Globus pallidus (tissue), 1 donor: Measurements from ENCODE around the gene SH3RF2.
"Not testable (repeated sequence)": the region's sequence is repeated elsewhere in the genome, so short reads cannot be mapped to it uniquely, and the experiment has no call there.

Source experiments
- DNase-seq: peaks from one replicate; pipeline ENCODE4 v3.0.0-alpha.2; 2015; ENCODE audit warnings: low spot score

SH3RF2 gene

DNA sequence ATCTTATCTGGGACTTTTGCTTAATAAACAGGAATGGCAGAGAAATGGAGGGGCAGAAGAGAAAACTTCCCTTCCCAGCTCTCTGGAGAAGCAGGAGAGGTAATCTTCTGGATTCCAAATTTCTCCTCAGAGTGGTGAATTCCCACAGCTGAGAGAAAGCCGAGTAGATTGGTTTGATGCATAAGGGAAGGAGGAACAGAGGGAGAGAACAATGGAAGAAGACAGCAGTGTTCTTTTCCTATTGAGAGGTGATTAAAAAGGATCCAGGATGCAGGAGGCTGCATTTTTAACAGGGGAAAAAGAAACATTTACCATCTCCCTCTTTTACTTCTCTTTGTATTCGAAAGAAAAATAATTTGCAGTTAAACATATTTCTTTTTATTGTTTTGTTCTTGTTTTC is 13.1 kb downstream of the SH3RF2 start:
- no peak for DNase-seq

DNA sequence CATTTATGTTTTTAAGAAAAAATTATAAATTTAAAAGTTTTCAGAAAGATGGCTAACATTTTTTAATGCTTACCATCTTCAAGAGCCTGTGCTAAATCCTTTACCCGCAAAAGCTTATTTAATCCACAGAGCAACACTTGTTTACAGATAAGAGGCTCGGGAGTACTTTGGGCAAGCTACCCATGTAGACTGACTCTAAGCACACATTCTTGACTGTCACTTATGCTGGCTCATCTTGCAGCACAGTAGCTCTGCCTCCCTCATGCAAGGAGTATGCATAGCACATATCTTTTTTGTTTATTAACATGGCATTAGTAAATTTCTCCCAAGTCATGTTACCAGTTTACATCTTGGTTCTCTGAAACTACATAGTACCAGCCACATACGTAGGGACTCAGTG is 14.7 kb downstream of the SH3RF2 start:
- no peak for DNase-seq

DNA sequence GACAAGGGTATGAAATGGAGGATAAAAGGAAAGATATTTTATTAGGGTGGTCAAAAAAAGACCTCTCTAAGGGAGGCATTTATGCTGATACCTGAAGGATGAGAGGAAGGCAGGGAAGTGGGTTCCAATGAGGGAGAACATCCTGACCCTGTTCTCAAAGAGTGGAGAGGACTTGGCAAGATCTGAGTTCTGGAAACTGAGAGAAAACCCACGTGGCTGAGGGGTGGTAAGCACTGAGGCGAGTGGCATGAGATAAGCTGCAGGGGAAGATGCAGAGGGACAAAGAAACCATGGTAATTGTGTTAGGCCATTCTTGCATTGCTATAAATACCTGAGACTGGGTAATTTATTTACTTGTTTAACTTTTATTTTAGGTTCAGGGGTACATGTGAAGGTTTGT is 16.8 kb downstream of the SH3RF2 start:
- no peak for DNase-seq

DNA sequence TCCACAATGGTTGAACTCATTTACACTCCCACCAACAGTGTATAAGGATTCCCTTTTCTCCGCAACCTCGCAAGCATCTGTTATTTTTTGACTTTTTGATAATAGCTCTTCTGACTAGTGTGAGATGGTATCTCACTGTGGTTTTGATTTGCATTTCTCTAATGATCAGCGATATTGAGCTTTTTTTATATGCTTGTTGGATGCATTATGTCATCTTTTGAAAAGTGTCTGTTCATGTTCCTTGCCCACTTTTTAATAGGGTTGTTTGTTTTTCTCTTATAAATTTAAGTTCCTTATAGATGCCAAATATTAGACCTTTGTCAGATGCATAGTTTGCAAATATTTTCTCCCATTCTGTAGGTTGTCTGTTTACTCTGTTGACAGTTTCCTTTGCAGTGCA is 17.8 kb downstream of the SH3RF2 start:
- not testable (repeated sequence) for DNase-seq

DNA sequence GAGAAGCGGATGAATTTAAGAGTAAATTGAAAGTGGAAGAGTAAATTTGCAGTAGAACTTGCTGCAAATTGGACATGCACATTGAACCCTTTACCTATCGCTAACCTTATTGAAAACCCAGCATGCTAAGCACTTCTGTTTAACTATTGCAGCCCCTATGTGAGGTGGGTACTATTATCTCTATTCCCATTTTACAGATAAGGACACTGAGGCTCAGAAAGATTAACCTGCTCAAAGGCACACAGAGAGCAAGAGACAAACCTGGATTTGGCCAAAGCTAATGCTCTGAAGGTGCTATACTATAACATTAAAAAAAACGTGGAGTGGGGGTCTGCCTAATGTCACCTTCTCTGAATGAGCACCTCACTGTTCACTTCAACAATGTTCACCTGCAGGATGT is 21.0 kb downstream of the SH3RF2 start:
- DNase-seq, result no peak

DNA sequence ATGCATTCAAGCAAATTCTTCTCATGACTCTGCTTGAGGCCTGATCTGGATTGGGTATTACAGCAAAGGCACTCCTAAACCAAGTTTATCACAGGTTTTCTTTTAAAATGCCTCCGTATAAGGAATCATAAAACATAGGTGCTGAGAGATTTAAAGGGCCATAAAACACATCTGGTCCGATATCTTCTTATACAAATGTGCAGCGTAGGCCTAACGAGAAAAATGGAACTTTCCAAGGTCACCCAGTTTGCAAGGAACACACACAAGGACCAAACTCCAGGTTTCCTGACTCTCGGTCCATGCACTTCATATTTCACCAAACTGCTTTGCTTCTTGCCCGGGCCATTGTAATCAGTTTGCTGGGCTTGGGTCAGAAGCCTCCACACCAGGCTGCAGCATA is 22.1 kb downstream of the SH3RF2 start:
- DNase-seq, result no peak

DNA sequence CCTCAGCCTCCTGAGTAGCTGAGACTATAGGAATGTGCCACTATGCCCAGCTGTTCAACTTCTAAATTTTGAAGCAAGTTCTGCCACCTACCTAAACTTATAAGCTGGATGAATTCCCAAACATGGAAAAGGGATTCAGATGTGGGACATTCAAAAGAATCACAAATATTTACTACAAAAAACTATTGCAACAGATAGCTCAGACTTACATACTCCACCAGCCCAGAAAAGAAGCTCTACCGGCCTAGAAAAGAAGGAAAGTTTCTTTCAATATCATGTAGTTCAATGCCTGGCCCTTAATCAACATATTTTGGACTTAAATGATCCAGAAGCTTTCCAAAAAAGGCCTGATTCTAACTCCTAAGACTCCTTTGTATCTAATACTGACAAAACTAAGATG is 23.8 kb downstream of the SH3RF2 start:
- no peak for DNase-seq

DNA sequence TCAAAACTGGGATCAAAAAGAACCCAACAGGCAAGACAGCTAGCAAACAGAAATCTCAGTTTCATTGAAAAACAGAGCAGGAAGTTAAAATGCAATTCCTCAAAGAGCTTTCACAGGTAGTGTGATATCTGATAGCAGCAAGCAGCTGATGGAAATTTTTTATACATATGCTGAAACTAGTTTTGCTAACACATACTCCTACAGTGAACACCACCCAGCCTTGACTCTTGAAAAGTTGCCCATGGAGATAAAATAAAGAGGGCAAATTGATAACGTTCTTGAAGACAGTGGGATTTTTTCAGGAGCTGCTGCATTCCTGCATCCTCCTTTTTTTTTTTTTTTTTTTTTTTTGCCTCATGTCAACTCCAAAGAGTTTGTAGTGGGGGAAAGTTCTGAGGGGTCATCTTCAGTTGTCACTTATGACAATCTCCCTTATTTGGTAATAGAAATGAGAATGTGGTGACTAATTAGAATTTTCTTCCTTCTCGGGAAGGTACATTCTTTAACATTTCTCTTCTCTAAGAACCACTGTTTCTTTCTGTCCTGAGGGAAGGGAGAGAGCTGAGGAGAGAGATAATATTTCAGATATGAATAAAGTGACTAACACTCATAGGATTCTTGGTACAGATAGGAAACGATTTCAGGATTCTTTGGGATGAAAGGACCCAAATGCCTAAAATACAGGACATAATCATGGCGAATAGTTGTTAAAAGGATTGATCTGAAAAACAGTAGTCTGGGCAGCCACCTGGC is 24.6 kb downstream of the SH3RF2 start:
- DNase-seq, result no peak

DNA sequence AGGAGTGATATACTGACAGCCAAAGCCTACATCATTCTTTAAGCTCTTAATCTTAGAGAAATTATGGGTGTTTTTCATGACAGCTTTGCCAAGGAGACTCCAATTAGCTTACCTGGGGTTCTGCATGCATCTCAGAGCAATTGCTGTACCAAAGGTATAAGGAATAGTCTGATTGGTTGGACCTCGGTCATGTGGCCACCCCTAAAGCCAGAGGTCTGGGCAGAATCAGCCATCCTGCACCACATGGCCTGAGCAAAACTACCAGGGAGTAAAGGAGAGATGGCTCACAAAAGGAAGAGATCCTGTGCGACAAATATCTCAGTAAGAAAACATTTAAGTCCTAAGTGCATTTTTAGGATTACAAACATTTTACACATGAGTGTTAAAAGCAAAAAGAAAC is 25.6 kb downstream of the SH3RF2 start:
- no peak for DNase-seq

DNA sequence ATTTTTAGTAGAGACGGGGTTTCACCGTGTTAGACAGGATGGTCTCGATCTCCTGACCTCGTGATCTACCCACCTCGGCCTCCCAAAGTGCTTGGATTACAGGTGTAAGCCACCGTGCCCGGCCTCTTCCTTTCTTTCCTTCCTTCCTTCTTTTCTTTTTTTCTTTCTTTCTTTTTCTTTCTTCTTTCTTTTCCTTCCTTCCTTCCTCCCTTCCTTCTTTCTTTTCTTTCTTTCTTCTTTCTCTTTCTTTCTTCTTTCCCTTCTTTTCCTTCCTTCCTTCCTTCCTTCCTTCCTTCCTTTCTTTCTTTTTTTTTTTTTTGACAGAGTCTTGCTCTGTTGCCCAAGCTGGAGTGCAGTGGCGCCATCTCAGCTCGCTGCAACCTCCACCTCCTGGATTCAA is 27.6 kb downstream of the SH3RF2 start:
- DNase-seq, result not testable (repeated sequence)

DNA sequence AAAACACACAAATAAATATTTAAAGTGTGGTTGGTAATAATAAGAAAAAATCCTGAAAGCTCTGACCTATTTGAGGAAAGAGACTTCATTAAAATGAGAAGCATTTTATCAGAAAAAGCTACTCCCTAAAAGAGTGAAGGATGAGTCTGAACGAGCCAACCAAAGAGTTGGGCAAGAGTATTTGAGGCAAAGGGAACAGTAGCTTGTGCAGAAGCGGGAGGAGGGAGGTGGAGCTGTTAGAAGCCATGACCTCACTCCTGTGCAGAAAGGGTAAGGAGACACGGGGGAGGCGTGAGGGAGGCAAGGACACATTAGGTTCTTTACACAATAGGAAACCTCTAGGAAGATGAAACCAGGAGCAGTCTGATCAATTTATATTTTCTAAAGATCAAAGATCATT is 29.4 kb downstream of the SH3RF2 start:
- no peak for DNase-seq

DNA sequence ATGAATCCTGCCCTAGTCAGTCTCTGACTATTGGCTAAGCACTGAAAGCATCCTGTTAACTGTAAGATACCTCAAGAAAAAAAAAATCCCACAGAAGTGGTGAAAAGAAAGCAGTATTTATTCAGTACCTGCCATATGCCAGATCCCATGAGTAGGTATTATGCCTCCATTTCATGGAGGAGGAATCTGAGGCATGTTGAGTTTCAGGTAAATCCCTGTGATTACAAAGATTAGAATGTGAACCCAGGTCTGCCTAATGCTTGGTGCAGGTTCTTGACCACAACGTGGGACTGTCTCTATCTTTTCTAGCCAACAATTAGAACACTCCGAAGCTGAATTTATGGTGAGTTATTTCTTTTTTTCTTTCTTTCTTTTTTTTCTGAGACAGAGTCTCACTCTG is 30.9 kb downstream of the SH3RF2 start:
- no peak for DNase-seq

DNA sequence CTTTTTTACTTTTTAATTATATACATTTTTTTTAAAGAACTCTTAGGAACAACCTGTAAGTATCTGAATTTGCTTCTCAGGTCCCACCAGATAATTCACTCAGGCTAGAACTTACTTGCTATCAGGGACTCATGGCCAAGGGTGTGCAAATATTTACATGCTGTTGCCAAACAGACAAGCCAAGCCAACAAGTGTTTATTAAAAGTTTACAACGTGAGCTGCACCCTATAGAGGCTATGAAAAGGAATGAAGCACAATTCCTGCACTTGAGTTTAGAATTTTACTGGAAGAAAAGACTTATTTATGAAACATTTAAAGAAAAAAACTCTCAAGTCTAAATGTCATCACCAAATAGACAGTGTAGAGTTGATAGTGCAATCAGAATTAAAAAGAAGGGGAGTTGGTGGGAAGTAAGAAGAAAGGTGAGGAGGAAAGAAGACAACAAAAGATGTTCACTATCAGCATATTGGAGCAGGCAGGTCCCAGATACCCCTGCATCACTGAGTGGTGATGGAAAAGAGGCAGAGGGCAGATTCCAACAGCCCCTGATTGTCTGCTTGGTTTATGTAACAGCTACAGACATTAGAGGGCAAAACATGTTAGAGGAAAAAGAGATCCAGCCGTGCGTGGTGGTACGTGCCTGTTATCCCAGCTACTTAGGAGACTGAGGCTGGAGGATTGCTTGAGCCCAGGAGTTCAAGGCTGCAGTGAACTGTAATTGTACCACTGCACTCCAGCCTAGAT is 32.8 kb downstream of the SH3RF2 start:
- DNase-seq, result no peak

DNA sequence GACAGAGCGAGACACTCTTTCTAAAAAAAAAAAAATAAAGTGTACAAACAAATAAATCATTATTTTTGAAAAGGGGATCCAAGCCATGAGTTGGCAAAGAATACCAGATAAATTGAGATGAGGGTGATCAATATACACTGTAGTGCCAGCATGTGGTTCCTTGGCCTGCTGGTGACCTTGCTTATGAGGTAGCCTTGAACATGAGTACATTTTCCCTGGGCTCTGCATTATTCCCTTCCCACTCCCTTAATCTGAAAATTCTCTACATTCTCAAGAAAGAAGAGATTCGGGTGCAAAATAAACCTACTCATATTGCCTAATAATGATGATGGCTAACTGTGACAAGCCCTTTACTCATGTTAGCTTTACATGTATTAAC is 33.3 kb downstream of the SH3RF2 start:
- DNase-seq, result no peak

DNA sequence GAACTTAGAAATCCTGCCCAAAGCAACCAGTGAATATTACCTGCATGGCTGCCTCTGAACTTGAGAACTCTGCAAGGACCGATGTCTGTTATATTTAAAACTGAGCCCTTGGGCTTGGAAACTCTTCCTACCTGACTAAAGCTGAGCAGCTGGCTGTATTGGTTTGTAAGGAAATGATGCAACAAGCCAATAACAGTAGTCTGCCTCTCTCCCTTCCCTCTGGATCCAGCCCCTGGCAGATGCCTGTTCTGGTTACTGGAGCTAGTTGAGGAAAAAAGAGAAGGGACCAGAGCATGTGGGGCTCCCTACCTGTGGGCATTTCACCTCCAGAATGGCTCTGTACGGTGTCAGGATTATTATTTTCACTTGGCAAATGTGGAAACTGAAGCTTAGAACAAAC is 34.7 kb downstream of the SH3RF2 start:
- no peak for DNase-seq

DNA sequence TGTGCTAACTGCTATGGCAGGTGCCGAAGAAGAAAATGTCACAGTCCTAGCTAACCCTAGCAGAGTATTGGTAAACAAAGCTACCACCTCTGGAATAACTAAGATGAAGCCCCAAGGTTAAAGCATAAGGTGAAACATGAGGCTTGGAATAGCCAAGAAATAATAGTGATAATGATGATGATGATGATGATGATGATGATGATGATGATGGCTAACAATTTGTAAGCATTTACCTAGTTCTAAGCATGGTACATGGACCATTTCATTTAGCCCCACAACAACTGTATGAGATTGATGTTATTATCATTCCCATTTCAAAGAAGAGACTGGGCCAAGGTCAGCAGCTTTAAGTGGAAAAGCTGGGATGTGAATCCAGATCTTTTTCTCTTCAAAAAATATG is 35.3 kb downstream of the SH3RF2 start:
- DNase-seq, result no peak

DNA sequence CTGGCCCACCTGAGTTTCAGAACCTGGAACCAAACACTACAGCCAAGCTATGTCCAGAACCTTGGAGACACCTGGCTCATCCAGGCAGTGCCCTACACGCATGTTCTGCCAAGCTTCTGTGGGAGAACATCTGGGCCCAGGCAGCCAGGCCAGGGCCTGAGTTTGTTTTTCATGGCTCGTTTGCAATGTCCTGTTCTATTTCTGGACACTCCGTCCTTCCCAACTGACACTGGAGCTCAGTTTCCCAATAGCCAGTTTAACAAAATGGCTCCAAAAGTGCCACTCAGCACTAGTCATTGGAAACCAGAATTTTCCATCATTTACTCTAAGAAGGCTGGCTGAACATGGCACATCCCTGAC is 38.6 kb downstream of the SH3RF2 start:
- DNase-seq, result no peak

DNA sequence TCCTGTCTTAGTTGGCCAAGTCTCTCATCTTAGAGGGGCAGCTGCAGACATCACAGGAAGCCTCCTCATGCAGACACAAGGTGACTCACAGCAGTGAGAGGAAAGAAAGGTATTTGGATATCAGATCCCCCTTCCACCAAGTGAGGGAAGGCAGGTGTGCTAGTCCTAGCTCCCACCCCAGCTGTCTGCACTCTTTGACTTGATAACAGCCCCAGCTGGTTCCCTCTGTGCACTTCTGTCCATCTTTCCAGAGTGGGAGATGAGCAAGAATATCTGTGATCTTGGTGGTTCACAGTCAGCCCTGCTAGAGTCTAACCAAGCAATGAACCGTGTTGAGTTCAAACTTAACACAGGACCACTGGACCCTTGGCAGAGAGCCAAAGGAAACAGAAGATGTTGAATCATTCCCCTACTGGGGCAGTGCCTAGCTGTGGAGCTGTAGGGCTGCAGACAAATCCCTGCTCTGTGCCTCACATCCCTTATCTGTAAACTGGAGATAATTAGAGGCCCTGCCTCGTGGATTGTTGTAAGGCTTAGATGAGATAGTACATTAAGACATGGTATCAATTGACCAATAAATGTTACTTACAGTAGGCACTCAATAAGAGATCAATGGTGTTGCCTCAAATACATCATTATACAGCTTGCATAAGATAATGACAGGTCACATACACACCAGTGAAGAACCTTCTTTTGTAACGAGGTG is 39.1 kb downstream of the SH3RF2 start:
- no peak for DNase-seq

DNA sequence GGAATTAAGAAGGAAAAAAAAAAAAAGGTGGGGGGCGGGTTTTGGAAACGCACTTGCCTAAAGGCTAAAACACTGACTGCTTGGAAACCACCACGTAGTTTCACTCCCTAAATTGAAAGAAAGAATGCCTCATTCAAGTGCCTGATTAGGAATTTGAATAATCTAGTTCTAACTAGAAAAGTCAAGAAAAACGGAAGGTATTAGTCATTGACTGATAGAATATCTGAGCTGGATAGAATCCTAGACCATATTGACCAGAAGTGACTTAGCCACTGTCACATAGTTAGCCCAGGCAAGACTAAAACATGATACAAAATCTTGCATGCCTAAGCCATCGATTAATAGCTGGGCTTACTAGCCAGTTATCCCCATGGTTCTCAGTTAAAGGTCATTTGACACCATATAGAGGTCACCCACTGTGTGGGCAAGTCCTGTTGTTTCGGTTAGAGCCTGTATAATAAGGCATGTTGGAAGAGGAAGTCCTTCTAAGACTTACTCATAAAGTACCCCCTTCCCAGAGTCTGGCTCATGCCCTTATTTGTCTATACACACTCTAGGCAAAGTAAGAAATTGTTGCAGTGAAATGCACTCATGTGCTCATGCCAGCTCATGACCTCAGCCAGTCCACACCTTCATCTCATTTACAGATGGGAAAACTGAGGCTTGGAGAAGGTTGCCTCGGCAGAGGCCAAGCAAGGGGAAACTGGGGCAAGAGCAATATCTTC is 40.2 kb downstream of the SH3RF2 start:
- no peak for DNase-seq

DNA sequence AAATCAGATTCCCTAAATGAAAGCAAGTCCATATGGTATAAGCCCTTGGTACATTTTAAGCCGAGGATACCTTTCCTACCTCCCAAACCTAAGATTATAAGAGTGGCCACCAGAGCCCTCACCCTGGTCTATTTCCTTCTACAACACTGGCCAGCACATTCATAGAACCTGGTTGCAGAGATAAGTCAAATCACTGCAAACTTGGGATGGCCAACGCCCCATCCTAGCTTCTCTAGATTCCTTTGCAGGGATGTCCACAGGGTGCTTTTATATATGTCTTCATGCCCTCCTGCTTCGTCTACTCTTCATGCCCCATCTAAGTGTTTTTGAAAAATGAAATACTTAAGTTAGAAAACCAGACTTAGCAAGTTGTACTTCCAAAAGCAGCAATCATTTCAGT is 41.8 kb downstream of the SH3RF2 start:
- no peak for DNase-seq

DNA sequence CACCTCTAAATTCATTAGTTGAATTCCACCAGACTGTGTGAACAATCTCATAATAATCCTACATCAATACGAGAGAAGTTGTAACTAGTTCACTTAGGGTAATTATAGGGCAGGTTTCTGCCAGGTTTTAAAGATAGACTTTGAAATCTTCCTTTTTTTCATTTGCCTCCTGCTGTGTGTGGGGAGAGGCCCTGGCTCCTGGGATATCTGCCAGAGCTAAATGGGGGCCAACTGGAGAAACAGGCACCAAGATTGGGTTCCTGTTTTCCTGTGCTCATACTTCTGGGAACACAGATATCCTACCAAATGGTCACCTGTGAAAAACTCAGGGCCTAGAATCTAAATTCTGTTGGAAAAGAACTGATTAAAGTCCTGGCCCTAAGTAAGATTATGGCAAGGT is 42.3 kb downstream of the SH3RF2 start:
- DNase-seq, result no peak
